HCEC 1CT (cell line): ENCODE results near the gene ATG10.
A peak's percentile ranks its signal among the peaks of the same experiment; 100 is the strongest.

ENCODE experiments used
- DNase-seq: peaks from one replicate; pipeline ENCODE4 v3.0.0-alpha.2; 2017

Gene ATG10

DNA sequence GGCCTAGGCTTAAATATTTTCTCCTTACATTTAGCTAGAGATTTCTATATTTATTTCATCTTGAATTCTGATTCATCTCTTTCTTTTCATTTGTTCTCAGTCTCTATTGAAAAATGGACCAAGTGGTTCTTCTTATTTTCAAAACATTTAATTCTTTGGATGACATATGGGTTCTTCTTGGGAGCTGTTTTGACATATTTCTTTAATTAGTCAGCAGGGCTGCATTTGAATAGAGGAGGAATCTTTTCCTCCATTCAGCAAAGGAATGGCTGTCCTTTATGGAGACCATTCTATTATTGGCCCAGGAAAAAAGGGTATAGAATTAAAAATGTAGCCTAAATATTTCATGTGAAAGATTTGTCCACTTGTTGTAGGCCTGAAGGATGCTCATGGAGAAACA, 196.5 kb downstream of the ATG10 start:
- peak; percentile 54 for DNase-seq

DNA sequence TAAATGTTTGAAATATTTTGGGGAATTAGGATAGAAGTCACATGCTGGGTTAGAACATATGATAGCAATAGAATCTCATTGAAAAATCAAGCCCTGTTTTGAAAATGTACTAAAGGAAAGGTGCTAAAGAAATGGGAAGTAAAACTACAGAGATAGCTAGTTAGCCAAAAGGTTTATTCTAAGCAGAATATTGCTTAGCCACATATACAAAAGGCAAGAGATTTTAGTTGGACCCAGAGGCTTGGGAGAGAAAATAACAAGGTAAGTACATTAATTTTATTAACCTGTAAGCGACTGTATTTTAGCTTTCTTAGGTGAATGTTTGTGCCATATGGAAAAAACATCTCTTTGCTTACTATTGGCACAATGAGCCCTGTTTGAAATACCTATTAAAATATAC, 198.1 kb downstream of the ATG10 start:
- DNase-seq: no peak

GRCh38 chr5:82174128-82174918, 202.5 kb downstream of the ATG10 start:
- peak; percentile 44 for DNase-seq

GRCh38 chr5:82174919-82175219, 203.0 kb downstream of the ATG10 start:
- DNase-seq: no peak

DNA sequence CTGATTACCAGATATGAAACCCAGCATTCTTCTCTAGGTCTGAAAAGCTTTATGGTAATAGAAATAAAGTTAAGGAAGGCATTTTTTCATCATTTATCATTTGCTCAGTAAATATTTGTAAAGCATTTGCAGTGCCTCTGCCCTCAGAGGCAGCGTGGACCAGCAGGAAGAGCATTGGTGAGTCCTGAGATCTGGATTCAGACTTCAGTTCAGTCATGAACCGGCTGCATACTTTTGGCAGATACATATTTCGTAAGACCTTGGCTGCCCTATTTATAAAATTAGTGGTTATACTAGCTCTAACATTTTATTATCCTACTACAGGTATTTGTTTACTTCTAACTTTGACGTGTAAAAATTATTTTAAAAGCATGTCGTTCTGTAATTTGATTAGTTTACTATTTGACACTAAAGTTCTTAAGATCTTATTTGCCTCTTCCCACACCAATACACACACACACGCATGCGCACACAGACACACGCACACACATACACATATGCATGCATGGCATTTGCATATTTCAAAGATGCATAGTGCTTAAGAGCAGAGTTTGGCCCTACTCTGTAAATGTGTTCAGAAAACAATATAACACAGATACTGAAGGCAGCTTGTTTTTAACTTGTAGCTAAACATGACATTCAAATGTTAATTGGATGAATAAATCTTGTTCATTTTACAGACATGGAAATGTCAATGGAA, 204.4 kb downstream of the ATG10 start:
- DNase-seq: peak; percentile 15

GRCh38 chr5:82178378-82178777, 206.6 kb downstream of the ATG10 start:
- no peak for DNase-seq

DNA sequence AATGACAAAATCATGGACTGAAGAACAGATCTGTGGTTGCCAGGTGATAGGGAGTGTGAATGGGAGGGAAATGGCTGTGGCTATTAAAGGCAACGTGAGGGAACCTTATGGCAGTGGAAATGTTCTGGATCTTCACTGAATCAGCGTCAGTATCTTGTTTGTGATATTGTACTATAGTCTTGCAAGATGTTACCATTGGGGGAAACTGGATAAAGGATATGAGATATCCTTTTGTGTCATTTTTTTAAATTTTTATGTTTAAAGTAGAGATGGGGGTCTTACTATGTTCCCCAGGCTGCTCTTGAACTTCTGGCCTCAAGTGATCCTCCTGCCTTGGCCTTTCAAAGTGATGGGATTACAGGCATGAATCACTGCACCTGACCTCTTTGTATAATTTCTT, 210.8 kb downstream of the ATG10 start:
- DNase-seq: no peak

GRCh38 chr5:82183828-82184227, 212.0 kb downstream of the ATG10 start:
- DNase-seq: peak; percentile 5

- DNase-seq: no peak
These were observed 214.0 kb downstream of the ATG10 start for GRCh38 chr5:82185851-82186250.

GRCh38 chr5:82197550-82197949, 225.7 kb downstream of the ATG10 start:
- DNase-seq: no peak

- no peak for DNase-seq
These were observed 232.7 kb downstream of the ATG10 start for GRCh38 chr5:82204567-82204966.

DNA sequence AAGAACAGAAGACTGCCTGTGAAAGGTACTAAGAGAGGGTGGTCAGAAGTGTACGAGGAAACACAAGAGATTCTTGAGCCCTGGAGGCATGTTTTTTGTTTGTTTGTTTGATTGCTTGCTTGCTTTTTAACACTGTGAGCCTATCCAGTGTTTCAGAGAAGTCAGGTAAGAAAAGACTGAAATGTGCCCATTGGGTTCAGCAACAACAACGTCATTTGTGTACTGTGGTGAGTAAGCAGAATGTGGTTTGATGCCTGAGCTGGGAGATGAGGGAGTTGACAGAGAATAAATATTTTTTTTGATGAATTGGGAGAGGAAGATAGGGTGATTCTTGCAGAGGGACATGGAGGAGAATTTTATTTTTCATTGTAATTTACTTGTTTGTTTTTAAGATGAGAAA, 233.2 kb downstream of the ATG10 start:
- no peak for DNase-seq

GRCh38 chr5:82208371-82208770, 236.5 kb downstream of the ATG10 start:
- DNase-seq: no peak

- no peak for DNase-seq
These were observed 240.2 kb downstream of the ATG10 start for GRCh38 chr5:82211855-82212572.

DNA sequence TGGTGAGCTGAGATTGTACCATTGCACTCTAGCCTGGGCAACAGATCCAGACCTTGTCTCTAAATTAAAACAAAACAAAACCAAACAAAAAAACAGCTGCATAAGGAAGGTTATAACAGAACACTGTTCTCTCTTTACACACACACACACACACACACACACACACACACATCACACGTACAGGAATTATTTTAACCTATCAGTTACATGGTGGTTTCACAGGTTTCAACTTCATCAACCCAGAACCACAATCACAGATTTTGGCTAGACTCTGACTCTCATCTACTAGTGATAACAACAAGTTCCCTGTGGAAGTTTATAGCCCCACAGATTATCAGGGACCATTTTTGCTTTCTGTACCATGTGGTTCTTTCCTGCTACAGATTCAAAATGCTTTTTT, 246.1 kb downstream of the ATG10 start:
- no peak for DNase-seq

DNA sequence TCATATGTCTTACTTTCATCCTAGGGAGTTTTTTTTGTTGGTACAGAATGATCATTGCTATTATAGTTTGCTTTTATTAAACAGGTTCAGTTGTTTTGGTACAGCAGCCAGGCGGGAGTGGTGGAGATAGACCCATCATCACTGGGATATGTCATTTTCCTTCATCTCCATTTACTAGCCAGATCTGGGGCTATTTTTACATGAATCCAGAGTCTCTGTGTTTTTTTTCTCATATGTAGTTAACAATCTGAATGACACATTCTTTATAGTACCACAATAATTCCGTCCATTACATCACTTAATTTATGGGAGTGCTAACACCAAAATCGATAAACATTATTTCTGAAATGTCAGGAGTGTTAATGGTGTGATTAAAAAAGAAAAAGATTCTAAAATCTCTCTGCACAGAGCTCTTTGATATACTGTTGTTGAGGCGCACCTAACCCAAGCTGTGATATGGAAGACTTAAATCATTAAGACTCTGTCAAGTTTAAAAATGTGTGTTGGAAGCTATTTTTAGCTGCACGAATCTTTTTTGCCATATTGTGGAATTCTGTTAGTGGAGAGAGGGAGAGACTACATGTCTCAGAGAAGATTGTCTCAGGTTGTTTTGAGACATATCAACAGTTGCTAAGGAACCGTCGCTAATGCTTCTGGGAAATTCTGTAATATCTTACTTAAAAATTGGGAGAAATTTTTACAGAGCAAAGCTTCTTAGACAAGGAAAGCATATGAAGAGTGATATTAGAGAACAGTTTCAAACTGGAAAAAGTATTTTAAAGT, 246.7 kb downstream of the ATG10 start:
- DNase-seq: no peak

GRCh38 chr5:82221020-82221419, 249.2 kb downstream of the ATG10 start:
- no peak for DNase-seq

- DNase-seq: no peak
These were observed 251.1 kb downstream of the ATG10 start for GRCh38 chr5:82222597-82223574.

DNA sequence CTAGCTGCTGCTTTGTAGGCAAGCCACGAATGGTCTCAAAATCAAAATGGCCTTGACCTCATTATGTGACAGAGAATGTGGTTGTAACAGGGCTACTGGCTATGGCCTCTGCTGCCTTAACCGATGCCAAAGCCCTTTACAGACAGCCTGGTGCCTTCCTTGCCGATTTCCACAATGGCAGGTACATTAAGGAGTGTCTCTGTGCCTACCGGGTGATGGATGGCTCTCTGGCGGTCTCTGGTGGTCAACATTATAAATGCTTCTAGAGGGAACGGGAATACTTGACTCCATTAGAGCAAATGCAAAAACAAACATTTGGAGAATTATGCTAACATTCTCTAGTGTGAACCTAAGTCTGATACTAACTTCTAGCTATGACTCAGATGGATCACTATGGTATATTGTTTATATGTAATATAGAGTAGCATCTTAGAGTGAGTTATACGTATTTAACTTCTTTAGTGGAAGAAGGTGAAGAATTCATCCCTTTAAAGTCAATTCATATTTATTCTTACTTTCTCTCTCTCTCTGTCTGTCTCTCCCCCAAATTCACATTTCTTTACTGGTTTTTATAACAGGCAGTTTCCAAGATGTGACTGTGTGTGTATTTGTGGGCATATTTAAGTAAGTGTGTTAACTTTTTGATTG, 253.8 kb downstream of the ATG10 start:
- DNase-seq: peak; percentile 50

- no peak for DNase-seq
These were observed 263.1 kb downstream of the ATG10 start for GRCh38 chr5:82234885-82235284.

GRCh38 chr5:82244151-82244550, 272.3 kb downstream of the ATG10 start:
- DNase-seq: no peak
